Measurements from ENCODE around the gene ATXN7L2. TPM values are rescaled to one million over a fixed set of nuclear protein-coding genes. Genes with fewer than 3 reads are reported as not detected.

The ATXN7L2 gene
- total RNA-seq, 3 donors from 2014 or later = 2.5 to 4.4 (median 3.5) TPM

GRCh38 chr1:109488696-109489095 lies 5.0 kb downstream of the ATXN7L2 start:
- no peak for TF ChIP-seq CTCF (IDR thresholded peaks at IDR 0.05)
- no peak overlapping the region for H3K4me3 ChIP-seq
- H3K9me3 ChIP-seq = no peaks in the 10 kb centered on the region
- peaks cover 7% of the 10 kb centered on the region for H3K4me1 ChIP-seq (ENCODE audit: low read depth)
- intact Hi-C loops (cut with DNase I, micrococcal nuclease) = no loop called here
- no peaks in the 10 kb centered on the region for H3K36me3 ChIP-seq (ENCODE audit: low read depth)
- DNase-seq (no peak), ATAC-seq (no peak)

- H3K9me3 ChIP-seq = no peaks in the 10 kb centered on the region
- no peaks in the 10 kb centered on the region for H3K36me3 ChIP-seq (ENCODE audit: low read depth)
- peak in 2 of 3 donors; percentile 75 to 86 for DNase-seq
- peaks cover 6% of the 10 kb centered on the region for H3K4me1 ChIP-seq (ENCODE audit: low read depth)
- no peak overlapping the region for H3K4me3 ChIP-seq
- peak; percentile 56 for ATAC-seq
- peak; percentile 84 for TF ChIP-seq CTCF (IDR thresholded peaks at IDR 0.05)
- intact Hi-C loops (cut with DNase I, micrococcal nuclease) = loop anchor here in 1 of 2 donors (5.0 kb wide), 1 partner anchor 42 kb away; no protein-coding TSS in a partner anchor
Measured at GRCh38 chr1:109490029-109490933, 6.6 kb downstream of the ATXN7L2 start.

- Histone ChIP-seq H3K4me3 (no peak overlapping the region), H3K9me3 (no peaks in the 10 kb centered on the region), H3K36me3 (ENCODE audit: low read depth) (no peaks in the 10 kb centered on the region), H3K4me1 (ENCODE audit: low read depth) (peaks cover 7% of the 10 kb centered on the region)
- DNase-seq (no peak), ATAC-seq (no peak)
- intact Hi-C loops (cut with DNase I, micrococcal nuclease) = loop anchor here in 1 of 2 donors (5.0 kb wide), 1 partner anchor 41 kb away; no protein-coding TSS in a partner anchor
- TF ChIP-seq CTCF (IDR thresholded peaks at IDR 0.05) = no peak
Measured at GRCh38 chr1:109490934-109491302, 7.2 kb downstream of the ATXN7L2 start.

- Histone ChIP-seq H3K4me3 (no peak overlapping the region), H3K4me1 (ENCODE audit: low read depth) (peaks cover 7% of the 10 kb centered on the region), H3K36me3 (ENCODE audit: low read depth) (no peaks in the 10 kb centered on the region), H3K9me3 (no peaks in the 10 kb centered on the region)
- intact Hi-C loops (cut with DNase I, micrococcal nuclease) = loop anchor here in 1 of 2 donors (5.0 kb wide), 1 partner anchor 41 kb away; no protein-coding TSS in a partner anchor
- ATAC-seq (no peak), DNase-seq (no peak)
- TF ChIP-seq CTCF (IDR thresholded peaks at IDR 0.05) = no peak
Measured at GRCh38 chr1:109491372-109491771, 7.7 kb downstream of the ATXN7L2 start.

- intact Hi-C loops (cut with DNase I, micrococcal nuclease) = loop anchor here in 1 of 2 donors (5.0 kb wide), 1 partner anchor 40 kb away; no protein-coding TSS in a partner anchor
- H3K36me3 ChIP-seq (ENCODE audit: low read depth) = no peaks in the 10 kb centered on the region
Measured at GRCh38 chr1:109492779-109493178, 9.1 kb downstream of the ATXN7L2 start.

More at GRCh38 chr1:109492779-109493178, 9.1 kb downstream of the ATXN7L2 start:
- no peak for DNase-seq
- H3K4me3 ChIP-seq = no peak overlapping the region
- TF ChIP-seq CTCF (IDR thresholded peaks at IDR 0.05) = no peak
- peaks cover 7% of the 10 kb centered on the region for H3K4me1 ChIP-seq (ENCODE audit: low read depth)
- ATAC-seq = no peak
- no peaks in the 10 kb centered on the region for H3K9me3 ChIP-seq

Data from mucosa of descending colon (tissue), 3 donors.